ENCODE data around the gene TRDN. TPM values are rescaled to one million over a fixed set of nuclear protein-coding genes. Genes with fewer than 3 reads are reported as not detected.
"Not testable (repeated sequence)": the region's sequence is repeated elsewhere in the genome, so short reads cannot be mapped to it uniquely, and the experiment has no call there.

The TRDN gene
- polyA plus RNA-seq, 3 donors, result 0.07 to 0.22 (median 0.18) TPM

DNA sequence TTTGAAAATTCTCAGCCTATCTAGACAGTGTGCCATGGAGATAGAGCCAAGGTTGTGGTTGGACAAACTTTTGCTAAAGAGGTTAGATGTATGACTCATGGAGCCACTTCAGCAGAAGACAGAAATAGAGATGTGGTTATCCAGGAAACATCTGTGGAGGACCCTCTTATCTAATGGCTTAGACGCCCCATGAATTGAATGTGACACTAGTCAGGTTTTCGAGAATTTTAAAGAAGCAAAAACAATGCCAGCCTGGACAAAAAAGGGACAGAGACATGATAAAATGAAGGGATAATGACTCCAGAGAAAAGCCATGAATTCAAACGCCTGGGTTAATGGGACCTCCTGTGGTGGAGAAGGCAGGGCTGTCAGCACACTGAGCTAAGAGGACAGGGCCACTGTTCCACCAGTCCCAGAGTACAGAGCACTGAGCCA lies 360.2 kb downstream of the TRDN start:
- WGBS, 3 donors, result 33 to 44% (median 39%) methylated on average over 3 of the region's 3 CpGs
- no peak overlapping the region for H3K27ac ChIP-seq (ENCODE audit: low read depth, low read length)

DNA sequence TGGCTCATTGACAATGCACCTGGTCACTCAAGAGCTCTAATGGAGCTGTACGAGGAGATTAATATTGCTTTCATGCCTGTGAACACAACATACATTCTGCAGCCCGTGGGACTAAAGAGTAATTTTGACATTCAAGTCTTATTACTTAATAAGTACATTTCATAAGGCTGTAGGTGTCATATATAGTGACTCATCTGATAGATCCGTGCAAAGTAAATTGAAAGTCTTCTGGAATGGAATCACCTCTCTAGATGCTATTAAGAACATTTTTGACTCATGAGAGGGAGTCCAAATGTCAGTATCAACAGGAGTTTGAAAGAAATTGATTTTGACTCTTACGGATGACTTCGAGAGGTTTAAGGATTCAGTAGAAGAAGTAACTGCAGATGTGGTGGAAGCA lies 372.8 kb downstream of the TRDN start:
- 72 to 83% (median 79%) methylated on average over 5 of the region's 5 CpGs for WGBS, 3 donors
- no peak overlapping the region for H3K27ac ChIP-seq (ENCODE audit: low read depth, low read length)

DNA sequence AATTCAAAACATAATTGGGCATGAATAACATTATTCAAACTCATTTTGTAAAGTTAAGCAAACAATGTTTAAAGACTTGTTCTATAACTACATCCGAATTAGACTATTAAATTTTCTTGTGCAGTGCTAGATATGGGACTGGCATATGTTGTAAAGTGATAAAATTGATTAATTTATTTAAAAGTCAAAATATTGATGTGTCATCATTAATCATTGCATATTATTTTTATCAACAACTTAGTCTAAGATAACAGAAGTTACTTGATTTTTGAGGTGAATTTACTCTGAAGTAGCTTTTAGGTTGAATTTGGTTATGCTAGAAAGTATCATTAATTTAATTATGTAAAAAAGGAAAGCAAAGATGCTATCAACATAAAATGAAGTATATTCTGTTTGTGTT lies 396.1 kb downstream of the TRDN start:
- 46 to 75% (median 64%) methylated on average over 1 of the region's 1 CpG for WGBS, 3 donors
- no peak overlapping the region for H3K27ac ChIP-seq (ENCODE audit: low read depth, low read length)

DNA sequence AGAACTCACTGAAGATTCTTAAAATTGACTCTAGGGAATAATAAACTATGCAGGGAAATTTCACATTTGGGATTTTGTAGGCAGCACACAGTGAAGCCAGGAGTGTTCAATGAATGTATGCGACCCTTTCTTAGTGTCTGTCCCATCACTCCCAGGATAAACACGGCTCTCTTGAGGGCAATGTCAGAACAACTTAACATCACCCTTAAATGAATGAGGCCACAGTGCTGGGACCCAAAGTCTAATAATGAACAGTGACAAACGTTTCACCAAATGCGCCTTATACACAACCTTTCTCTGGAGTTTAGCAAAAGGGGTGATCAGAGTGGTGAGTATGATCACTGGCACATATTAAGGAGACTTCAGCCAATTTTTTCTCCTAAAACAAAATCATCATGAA lies 403.4 kb downstream of the TRDN start:
- H3K27ac ChIP-seq (ENCODE audit: low read depth, low read length), result no peak overlapping the region
- 67 to 75% (median 68%) methylated on average over 4 of the region's 4 CpGs for WGBS, 3 donors

DNA sequence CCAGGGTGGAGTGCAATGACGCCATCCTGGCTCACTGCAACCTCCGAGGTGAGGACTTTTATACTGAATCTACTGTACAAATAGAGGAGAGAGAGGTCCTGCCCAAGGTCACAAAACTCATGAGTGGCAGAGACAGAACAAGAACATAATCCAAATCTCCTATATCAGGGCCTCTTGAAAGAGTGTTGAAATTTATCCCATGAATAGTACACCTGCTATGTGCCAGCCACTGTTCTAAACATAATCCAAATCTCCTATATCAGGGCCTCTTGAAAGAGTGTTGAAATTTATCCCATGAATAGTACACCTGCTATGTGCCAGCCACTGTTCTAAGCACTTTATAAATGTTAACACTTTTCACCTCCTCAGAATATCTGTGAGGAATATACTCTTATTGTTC lies 409.0 kb downstream of the TRDN start:
- WGBS, 3 donors, result 18 to 58% (median 42%) methylated on average over 2 of the region's 2 CpGs
- H3K27ac ChIP-seq (ENCODE audit: low read depth, low read length), result not testable (repeated sequence)

DNA sequence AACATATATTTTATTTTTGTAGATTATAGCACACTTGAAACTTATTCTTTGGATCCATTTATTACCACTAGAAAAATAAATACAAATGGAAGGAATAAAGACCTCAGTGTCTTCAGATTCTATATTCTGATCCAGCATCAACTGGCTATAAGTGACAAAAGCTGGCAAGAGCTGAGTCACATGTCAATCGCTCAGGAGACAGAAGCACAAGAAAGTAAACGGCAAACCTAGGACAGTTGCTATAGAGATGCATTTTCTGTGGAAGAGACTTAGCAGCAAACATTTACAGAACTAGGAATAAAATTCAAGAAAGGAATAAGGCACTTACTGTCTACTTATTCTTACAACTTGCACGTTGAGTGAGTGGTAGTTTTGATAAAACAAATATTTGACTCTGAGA lies 410.4 kb downstream of the TRDN start:
- no peak overlapping the region for H3K27ac ChIP-seq (ENCODE audit: low read depth, low read length)
- WGBS, 3 donors, result 52 to 72% (median 72%) methylated on average over 3 of the region's 3 CpGs

DNA sequence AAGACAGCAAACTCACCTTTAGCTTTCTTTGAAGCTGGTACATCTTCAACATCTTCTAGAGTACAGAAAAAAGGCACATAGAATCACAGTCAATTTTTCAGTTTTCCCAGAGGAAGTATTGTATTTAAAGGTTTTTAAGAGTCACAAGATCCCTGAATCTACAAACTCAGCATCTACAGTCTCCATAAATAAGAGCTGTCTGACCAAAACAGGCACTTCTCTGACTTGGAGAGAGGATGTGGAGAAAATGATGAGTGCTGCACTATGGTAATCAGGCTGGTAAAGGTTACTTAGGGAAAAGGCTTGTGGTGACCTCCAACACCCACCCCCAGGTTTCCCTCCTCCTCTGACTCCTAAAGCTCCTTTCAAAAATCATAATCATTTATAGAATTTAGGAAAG lies 412.7 kb downstream of the TRDN start:
- no peak overlapping the region for H3K27ac ChIP-seq (ENCODE audit: low read depth, low read length)

DNA sequence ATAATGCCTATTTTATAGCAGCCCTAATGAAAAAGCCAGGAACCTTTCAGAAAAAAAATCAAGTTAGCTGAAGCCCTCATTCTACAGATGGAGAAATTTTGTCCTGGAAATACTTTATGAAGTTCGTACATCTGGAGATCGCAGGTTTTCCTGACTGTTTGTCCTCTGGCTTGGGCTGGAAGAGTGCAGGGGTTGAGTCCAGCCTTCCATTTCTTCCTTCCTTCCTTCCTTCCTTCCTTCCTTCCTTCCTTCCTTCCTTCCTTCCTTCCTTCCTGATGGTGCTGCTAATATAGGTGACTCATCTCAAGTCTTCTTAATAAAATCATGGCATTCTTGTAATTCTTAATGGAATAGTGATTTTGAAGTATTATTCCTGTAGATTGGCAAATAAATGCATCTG lies 413.3 kb downstream of the TRDN start:
- no peak overlapping the region for H3K27ac ChIP-seq (ENCODE audit: low read depth, low read length)
- WGBS, 3 donors, result 85 to 89% (median 88%) methylated on average over 2 of the region's 2 CpGs

DNA sequence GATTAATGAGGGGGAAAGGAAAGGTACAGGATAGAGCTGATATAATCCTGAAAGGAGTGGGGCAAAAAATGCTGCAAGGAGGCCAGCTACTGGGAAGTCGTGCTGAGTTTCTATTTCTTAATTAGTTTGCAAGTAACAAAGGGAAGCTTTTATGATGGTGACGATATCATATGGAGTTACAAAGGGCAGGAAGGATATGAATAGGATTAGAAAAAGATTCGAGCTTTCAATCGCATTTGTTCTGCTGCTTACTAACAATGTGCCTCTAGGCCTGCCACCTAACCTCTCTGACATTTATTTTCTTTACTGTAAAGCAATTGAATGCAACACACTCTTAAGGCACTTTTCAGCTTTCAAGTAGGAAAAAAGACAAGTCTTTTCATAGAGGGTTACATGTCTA lies 421.5 kb downstream of the TRDN start:
- WGBS, 3 donors, result 62 to 64% (median 63%) methylated on average over 4 of the region's 4 CpGs

DNA sequence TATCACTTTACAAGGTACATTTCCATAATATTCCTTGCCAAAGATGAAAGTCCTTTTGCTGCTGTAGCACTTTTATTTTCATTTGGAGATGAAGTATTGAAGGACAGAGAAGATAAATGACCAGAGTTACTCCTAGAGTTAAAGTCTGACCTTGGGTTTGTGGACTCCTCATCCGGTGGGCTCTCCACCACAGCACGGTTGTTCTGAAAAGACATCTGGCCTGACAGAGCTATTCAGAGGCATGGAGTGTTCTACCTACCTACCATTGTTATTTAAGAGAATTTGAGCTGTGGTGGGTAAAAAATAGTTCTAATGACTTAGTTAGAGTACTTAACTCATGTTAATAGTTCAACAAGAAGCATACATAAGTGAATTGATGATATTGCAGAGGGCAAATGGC lies 422.3 kb downstream of the TRDN start:
- WGBS, 3 donors, result 35 to 80% (median 67%) methylated on average over 2 of the region's 2 CpGs
- no peak overlapping the region for H3K27ac ChIP-seq (ENCODE audit: low read depth, low read length)

More for the DNA sequence above, 421.5 kb downstream of the TRDN start:
- no peak overlapping the region for H3K27ac ChIP-seq (ENCODE audit: low read depth, low read length)

DNA sequence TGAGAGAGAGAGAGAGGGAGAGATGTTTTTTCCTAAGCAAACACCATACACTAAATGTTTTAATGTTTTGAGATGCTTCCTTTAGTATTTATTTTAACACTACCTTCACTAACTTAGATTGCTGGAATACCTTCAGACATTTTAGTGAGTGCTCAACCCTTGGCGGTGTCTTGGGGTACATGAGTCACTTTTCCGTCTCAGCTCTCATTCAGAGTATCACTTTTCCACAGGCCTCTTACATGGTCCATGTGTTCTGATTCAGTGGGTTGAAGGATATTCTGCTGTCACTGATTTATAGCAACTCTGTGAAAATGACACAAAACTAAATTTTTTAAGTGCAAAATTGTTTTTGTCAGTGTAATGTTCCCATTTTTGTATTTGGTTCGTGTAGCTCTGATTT lies 422.8 kb downstream of the TRDN start:
- H3K27ac ChIP-seq (ENCODE audit: low read depth, low read length), result no peak overlapping the region
- 83 to 92% (median 85%) methylated on average over 3 of the region's 3 CpGs for WGBS, 3 donors

DNA sequence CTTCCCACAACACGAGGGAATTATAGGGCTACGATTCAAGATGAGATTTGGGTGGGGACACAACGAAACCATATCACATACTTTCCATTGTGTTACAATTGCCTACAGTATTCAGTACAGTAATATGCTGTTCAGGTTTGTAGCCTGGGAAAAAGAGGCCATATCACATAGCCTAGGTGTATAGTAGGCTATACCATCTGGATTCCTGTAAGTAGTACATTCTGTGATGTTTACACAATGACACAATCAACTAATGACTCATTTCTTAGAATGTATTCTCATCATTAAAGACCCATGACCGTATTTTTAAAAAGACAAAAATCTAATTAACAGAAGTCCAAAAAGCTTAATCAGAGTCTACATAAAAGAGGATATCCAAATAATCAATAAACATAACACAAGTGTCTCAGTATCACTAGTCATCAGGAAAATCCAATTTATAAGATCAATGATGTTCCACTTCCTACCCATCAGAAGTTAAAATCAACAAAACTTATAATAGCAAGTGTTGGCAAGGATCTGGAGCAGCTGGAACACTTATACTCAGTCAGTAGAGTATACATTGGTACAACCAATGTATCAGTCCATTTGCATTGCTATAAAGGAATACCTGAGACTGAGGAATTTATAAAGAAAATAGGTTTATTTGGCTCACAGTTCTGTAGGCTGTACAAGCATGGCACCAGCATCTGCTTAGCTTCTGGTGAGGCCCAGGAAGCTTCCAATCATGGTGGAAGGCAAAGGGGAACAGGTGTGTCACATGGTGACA lies 424.8 kb downstream of the TRDN start:
- no peak overlapping the region for H3K27ac ChIP-seq (ENCODE audit: low read depth, low read length)
- WGBS, 3 donors, result 74 to 88% (median 84%) methylated on average over 4 of the region's 4 CpGs

DNA sequence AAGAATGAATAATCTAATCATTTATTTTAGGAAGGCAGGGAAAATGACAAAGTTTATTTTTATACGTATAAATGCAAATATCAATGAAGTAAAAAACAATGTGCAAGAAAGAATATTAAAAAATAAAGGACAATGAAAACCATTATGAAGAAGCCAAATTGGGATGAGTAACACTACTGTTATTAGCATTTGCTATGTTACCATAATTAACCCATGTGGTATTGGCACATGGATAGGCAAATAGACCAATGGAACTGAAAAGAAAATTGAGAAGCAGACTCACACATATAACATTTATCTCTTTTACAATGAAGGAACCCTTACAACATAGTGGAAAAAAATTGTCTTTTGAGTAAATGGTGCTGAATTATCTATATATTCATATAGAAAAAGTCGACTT lies 426.1 kb downstream of the TRDN start:
- WGBS, 3 donors, result 77 to 88% (median 86%) methylated on average over 2 of the region's 2 CpGs
- H3K27ac ChIP-seq (ENCODE audit: low read depth, low read length), result no peak overlapping the region

DNA sequence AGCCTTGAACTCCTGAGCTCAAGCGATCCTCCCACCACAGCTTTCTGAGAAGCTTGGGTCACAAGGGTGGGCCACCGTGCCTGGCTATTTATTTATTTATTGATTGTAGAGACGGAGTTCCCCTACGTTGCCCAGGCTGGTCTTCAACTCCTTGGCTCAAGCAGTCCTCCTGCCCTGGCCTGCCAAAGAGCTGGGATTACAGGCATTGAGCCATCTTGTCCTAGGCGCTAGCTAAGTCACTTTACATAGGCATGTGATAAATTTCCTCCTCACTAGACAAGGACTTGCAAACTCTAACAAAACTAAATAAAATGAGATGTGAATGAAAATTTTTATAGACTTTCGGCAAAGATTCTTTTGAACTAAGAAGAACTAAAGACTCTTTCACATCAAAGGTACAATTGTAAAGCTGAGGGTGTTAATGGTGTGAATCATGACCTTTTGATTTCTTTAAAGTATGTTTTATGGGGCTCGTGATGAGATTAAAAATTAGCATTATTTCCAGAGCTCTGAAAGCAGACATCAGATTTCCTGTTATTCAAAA lies 428.7 kb downstream of the TRDN start:
- WGBS, 3 donors, result 56 to 76% (median 75%) methylated on average over 7 of the region's 7 CpGs
- no peak overlapping the region for H3K27ac ChIP-seq (ENCODE audit: low read depth, low read length)

DNA sequence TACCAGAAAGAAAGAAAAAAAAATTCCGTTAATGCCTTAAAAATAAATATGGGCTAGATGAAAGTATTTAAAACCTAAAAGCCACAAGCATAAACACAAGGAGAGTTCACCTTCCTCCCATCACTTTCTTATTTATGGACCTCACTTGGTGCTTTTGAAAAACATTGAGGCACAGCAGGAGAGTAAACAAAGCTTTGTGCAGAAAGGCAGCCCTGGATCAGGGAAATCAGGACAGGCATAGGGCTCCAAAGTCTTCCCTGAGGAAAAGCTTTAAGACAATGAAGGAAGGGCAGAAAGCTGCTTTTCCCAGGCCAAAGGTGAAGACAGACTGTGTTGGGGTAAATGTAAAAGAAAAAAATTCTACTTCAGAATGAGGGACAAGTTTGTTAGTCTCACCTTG lies 432.8 kb downstream of the TRDN start:
- 31 to 42% (median 41%) methylated on average over 1 of the region's 1 CpG for WGBS, 3 donors
- H3K27ac ChIP-seq (ENCODE audit: low read depth, low read length), result no peak overlapping the region

DNA sequence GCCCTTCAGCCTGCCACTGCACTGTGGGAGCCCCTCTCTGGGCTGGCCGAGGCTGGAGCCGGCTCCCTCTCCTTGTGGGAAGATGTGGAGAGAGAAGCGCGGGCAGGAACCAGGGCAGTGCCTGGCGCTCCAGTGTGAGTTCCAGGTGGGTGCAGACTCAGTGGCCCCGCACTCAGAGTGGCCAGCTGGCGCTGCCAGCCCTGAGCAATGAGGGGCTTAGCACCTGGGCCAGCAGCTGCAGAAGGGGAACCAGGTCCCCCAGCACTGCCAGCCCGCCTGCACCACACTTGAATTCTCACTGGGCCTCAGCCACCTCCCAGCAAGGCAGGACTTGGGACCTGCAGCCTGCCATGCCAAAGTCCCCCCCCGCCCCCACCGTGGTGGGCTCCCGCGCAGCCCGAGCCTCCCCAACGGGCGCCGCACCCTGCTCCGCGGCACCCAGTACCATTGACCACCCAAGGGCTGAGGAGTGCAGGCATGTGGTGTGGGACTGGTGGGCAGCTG lies 434.8 kb downstream of the TRDN start:
- WGBS, 3 donors, result 89 to 91% (median 90%) methylated on average over 18 of the region's 18 CpGs
- no peak overlapping the region for H3K27ac ChIP-seq (ENCODE audit: low read depth, low read length)

DNA sequence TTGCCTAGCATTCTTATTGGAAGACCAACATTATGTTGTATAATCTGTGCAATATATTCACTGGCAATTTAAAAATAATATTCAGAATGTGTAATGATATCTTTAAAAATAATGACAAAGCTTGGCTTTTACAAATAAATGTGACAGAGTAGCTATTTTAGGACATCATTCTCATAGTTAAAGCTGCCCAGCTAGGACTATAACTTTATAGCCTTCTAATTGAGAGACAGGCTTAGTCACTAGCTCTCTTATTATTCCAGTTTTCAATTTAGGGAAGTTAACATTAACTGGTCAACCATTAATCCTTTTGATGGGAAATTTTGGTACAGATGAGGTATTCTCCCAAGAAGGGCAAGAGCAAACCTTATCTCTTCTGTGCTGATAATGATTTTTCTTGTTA lies 443.5 kb downstream of the TRDN start:
- no peak overlapping the region for H3K27ac ChIP-seq (ENCODE audit: low read depth, low read length)

DNA sequence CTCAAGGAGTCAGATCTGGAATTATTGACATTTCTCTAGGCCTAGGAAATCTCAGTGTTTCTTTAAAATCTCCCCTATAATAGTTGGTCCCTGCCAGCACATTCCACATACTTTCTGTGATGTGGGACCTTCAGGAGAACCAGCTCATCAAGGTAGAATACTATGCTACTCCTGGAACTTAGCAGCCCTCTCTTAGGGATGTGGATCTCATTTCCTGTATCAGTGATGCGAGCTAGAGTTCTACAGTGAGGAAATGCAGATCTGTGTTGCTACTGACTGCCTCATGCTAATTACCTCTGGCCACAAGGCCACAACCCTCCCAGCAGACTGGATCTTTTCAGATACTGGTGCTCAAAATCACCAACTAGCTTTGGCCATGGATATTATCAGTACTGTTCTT lies 446.9 kb downstream of the TRDN start:
- H3K27ac ChIP-seq (ENCODE audit: low read depth, low read length), result no peak overlapping the region
- 64 to 74% (median 65%) methylated on average over 1 of the region's 1 CpG for WGBS, 3 donors

DNA sequence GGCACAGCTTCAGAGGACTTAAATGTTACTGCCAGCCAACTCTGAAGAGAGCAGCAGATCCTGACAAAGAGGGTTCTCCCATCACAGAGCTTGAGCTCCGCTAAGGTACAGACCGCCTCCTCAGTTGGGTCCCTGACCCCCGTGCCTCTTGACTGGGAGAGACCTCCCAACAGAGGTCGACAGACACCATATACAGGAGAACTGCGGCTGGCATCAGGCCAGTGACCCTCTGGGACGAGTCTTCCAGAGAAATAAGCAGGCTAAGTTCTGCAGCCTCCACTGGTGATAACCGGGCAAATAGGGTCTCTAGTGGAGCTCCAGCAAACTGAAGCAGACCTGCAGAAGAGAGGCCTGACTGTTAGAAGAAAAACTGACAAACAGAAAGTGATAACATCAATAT lies 453.8 kb downstream of the TRDN start:
- 79 to 88% (median 86%) methylated on average over 7 of the region's 7 CpGs for WGBS, 3 donors
- no peak overlapping the region for H3K27ac ChIP-seq (ENCODE audit: low read depth, low read length)

DNA sequence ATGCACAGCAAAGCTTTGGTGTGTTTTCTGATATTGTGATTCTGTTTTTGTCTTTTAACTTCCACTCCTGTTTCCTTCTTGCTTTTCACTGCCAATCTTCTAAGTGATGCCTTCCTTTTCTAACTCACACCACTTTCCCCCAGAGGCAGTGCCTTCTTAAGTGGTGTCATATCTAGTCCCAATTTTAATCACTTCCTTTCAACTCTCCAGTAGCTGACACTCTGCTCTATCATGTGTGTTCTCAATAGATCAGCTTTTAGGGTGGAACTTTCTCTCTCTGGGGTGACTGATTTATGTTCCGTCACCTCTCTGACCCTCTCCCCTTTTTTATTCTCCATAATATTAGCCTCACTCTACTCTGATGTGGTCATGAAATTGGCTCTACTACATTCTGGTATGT lies 460.0 kb downstream of the TRDN start:
- H3K27ac ChIP-seq (ENCODE audit: low read depth, low read length), result no peak overlapping the region
- 83 to 94% (median 91%) methylated on average over 1 of the region's 1 CpG for WGBS, 3 donors

All from adipose tissue (tissue), 3 donors.